HG03432 (cell line): ENCODE results near the gene ZMIZ2.

ENCODE experiments used
- ATAC-seq: cut with Tn5 transposase; IDR thresholded peaks from one replicate; pipeline ENCODE4 v1.9.1; 2021; ENCODE audit warnings: mild to moderate bottlenecking, moderate library complexity; ENCODE audit not compliant: unreplicated experiment

Gene ZMIZ2

GRCh38 chr7:44755698-44756627, 7.3 kb downstream of the ZMIZ2 start:
- no peak for ATAC-seq

DNA sequence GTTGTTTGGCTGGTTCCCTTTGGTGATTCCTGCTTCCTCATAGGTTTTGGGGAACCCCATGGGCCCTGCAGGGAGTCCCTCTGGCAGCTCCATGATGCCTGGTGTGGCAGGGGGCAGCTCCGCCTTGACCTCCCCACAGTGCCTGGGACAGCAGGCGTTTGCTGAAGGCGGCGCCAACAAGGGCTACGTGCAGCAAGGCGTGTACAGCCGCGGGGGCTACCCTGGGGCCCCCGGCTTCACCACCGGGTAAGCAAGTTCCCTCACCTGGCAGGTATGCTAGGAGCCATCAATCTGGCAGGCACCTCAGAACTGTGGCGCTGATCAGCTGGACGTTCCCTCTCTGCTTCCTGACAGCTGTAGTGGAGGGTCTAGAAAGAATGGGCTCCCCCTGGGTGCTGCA, 8.3 kb downstream of the ZMIZ2 start:
- no peak for ATAC-seq

DNA sequence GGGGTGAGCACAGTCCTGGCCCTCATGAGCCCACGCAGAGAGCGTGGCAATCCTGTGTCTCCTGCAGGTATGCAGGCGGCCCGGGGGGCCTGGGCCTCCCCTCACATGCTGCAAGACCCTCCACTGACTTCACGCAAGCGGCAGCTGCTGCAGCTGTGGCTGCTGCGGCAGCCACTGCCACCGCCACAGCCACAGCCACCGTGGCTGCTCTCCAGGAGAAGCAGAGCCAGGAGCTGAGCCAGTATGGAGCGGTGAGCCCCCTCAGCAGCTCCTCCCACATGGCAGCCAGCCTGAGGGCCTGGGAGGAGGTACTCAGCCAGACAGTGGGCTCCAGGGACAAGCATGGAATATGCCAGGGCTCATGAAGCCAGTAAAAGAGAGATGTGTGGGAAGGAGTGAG, 8.7 kb downstream of the ZMIZ2 start:
- no peak for ATAC-seq

- no peak for ATAC-seq
These were observed 9.1 kb downstream of the ZMIZ2 start for GRCh38 chr7:44757739-44758138.

GRCh38 chr7:44759246-44759645, 10.6 kb downstream of the ZMIZ2 start:
- no peak for ATAC-seq

DNA sequence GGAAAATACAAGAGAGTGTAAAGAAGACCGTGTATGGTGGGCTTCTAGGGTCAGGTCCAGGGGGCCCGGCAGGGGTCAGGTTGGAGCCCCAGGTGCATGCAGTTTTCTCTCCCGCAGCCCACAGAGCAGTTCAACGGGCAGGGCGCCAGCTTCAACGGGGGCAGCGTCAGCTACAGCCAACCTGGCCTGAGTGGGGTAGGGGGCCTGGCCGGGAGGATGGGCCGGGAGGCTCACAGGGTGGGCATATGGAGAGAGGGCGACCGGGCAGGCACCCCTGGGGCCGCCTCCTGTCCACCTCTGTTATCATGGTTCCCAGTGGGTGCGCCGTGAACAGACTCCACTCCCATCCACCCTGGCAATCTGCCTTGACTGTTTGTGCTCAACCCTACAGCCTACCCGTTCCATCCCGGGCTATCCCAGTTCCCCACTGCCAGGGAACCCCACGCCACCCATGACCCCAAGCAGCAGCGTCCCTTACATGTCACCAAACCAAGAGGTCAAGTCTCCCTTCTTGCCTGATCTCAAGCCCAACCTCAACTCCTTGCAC, 11.5 kb downstream of the ZMIZ2 start:
- no peak for ATAC-seq

GRCh38 chr7:44761207-44762161, 12.8 kb downstream of the ZMIZ2 start:
- ATAC-seq, result no peak

- no peak for ATAC-seq
These were observed 13.7 kb downstream of the ZMIZ2 start for GRCh38 chr7:44762300-44762699.

- ATAC-seq, result no peak
These were observed 14.3 kb downstream of the ZMIZ2 start for GRCh38 chr7:44762726-44763522.

- ATAC-seq, result no peak
These were observed 15.4 kb downstream of the ZMIZ2 start for GRCh38 chr7:44764081-44764480.

GRCh38 chr7:44764665-44765578, 16.3 kb downstream of the ZMIZ2 start:
- no peak for ATAC-seq

- ATAC-seq, result no peak
These were observed 17.1 kb downstream of the ZMIZ2 start for GRCh38 chr7:44765579-44766415.

- no peak for ATAC-seq
These were observed 17.8 kb downstream of the ZMIZ2 start for GRCh38 chr7:44766416-44766801.

DNA sequence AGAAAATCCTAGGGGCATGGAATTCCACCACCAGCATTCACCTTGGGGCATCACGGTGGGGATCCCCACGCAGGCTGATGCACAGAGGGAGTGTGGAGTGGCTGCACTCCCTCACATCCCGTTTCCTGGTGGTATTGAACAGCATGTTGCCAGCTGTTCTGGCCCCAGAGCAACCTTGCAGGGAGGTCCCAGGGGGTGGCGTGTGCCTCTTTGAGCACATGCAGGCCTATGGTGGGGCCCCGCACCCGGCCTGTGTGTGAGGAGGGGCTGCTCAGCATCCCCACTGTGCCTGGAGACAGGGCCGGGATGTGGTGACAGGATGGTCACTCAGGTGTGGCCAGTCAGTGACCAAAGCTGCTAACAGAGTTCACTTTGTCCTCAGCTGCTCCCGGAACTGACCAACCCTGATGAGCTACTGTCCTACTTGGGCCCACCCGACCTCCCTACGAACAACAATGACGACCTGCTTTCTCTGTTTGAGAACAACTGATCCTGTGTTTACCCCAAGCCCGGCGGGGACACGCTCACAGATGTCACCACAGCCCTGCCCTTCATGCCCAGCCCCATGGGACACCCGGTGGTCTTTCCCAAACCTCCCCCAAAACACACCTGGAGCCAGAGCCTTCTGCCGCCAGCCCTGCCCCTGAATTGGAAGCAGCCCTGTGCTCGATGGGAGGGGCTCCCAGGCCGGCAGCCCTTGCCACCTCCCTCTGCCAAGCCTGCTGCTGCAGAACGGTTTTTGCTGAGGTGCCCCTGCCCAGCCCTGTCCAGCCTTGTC, 18.7 kb downstream of the ZMIZ2 start:
- no peak for ATAC-seq

- peak; percentile 70 for ATAC-seq
These were observed 19.4 kb downstream of the ZMIZ2 start for GRCh38 chr7:44767912-44768627.

GRCh38 chr7:44768628-44769371, 20.2 kb downstream of the ZMIZ2 start:
- ATAC-seq, result no peak

GRCh38 chr7:44769376-44769775, 20.7 kb downstream of the ZMIZ2 start:
- no peak for ATAC-seq
